Right renal pelvis (tissue), 4 donors: ENCODE data around the gene MARK3. TPM values are rescaled to one million over a fixed set of nuclear protein-coding genes. Genes with fewer than 3 reads are reported as not detected.
A peak's percentile ranks its signal among the peaks of the same experiment; 100 is the strongest.
"Not testable (repeated sequence)": the region's sequence is repeated elsewhere in the genome, so short reads cannot be mapped to it uniquely, and the experiment has no call there.

Source experiments
- DNase-seq, 4 donors: peaks; one replicate each; pipeline ENCODE4 v3.0.0-alpha.2; 2013; ENCODE audit warnings: low read depth in 4 of 4, low spot score in 3 of 4, missing footprints in 1 of 4
- polyA plus RNA-seq, 4 donors: library from polyadenylated mRNA; unstranded; fragments of 120-200 nt; gene quantifications; one replicate each; pipeline ENCODE4 v1.2.1, GENCODE V29; 2013; ENCODE audit not compliant: insufficient read length in 4 of 4

MARK3 gene
- polyA plus RNA-seq, 4 donors = 80.8 to 104 (median 84.7) TPM

DNA sequence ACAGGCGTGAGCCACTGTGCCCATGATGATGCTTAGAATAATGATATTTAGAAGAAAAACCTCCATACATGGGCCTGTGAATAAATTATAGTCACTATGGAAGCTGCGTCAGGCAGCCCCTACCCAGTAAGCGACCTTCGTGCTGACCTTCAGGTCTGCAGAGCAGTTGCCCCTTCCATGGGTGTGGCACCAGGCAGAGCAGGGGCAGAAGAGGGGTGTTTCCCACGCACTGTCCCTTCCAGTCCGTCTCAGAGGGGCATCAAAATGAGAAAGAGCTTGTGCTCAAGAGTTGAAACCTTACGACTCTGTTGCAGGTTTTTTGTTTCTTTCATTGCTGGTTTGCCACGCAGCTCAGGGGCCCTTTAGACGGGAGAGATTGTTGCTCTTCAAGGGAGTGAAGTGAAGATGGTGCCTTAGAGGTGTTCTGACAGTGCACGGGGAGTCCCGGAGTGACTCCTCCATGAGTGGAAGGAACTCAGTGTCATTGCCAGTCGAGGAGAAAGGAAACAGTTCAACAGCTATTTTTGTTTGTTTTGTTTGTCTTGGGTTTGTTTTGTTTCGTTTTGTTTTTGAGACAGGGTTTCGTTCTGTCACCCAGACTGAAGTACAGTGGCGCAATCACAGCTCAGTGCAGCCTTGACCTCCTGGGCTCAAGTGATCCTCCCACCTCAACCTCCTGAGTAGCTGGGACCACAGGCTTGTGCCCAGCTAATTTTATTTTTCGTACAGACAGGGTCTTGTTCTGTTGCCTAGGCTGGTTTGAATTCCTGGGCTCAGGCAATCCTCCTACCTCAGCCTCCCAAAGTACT, 123.5 kb downstream of the MARK3 start:
- no peak for DNase-seq

- DNase-seq = no peak
These were observed 124.9 kb downstream of the MARK3 start for GRCh38 chr14:103509864-103510723.

GRCh38 chr14:103510724-103511693, 125.8 kb downstream of the MARK3 start:
- no peak for DNase-seq

DNA sequence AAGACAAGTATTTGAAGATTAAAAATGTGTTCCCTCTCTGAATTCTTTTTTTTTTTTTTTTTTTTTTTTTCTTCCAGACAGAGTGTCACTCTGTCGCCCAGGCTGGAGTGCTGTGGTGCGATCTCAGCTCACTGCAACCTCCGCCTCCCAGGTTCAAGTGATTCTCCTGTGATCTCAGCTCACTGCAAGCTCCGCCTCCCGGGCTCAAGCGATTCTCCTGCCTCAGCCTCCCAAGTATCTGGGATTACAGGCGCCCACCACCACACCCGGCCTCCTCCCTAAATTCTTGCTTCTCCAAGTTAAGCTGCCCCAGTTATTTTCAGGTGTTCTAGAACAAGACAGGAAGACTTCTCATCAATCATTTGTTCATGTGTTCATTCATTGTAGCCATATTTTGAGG, 127.0 kb downstream of the MARK3 start:
- DNase-seq = not testable (repeated sequence)

- DNase-seq = no peak
These were observed 127.7 kb downstream of the MARK3 start for GRCh38 chr14:103512701-103513611.

DNA sequence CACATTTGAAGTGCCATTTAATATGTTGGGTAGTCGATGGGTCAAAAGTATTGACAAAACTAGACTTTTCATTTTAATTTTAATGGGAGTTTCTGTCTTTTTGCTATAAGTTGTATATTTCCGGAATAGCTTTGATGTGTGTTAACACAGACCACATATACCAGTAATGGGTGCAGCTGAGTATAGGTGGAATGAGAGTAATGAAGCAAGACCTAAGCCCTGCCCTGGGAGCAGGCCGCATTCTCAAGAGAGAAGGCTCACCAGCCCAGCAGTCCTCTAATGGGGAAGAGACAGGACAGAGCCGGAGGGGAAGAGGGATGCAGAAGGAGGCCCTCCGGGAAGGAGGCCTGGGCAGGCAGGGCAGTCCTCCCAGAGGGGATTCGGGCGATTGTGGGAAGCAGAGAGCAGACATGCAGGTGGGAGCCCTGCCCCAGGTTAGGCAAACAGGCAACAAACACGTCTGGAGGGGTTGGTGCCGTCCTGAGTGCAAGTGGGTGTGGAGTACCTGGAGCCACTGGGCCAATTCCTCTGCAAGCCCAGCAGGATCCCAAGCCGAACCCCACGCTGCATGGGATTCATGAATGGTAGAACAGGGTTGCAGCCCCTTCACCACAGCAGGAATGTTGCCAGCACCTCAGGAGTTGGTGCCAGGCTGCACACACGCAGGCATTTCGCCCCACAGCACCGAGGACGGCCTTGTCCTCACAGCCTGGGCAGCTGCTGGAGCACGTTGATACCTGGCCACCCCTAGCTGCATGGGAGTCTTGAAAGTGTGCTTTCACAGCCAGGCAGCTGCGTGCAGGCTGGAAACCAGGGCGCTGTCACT, 129.6 kb downstream of the MARK3 start:
- DNase-seq = no peak

DNA sequence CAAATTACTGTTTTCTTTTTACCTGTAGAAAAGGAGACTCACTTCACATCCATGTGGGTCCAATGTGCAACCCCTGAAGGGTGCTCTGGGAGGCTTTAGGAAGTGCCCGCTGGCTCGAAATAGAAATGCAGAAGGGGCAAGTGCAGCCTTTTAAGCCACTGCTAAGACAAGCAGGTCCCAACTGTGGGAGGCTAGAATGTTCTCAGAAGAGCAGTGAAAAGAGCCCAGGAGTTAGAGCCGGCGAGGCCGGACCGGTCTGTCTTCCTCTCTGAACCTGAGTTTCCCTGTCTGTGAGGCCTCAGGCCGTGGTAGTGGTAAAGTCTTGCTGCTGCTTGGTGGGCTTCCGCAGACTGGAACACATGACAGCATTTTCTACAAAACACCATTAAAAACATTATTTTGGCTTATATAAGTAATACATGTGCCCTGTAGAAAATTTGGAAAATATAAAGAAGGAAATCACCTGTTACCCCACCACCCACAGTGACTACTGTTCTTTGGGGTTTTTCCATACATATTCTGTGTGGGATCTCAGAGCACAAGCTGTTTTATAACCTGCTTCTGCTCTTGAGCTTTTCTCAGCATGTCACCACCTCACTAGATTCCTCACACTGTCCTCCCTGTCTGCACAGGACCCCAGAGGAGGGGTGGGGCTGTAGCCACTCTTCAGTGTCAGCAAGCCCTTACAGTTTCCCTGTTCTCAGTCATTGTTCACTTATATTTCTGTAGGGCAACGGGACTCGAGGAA, 131.4 kb downstream of the MARK3 start:
- no peak for DNase-seq

- DNase-seq = no peak
These were observed 132.0 kb downstream of the MARK3 start for GRCh38 chr14:103517174-103517566.

- no peak for DNase-seq
These were observed 132.7 kb downstream of the MARK3 start for GRCh38 chr14:103517721-103518421.

- no peak for DNase-seq
These were observed 133.3 kb downstream of the MARK3 start for GRCh38 chr14:103518422-103519042.

DNA sequence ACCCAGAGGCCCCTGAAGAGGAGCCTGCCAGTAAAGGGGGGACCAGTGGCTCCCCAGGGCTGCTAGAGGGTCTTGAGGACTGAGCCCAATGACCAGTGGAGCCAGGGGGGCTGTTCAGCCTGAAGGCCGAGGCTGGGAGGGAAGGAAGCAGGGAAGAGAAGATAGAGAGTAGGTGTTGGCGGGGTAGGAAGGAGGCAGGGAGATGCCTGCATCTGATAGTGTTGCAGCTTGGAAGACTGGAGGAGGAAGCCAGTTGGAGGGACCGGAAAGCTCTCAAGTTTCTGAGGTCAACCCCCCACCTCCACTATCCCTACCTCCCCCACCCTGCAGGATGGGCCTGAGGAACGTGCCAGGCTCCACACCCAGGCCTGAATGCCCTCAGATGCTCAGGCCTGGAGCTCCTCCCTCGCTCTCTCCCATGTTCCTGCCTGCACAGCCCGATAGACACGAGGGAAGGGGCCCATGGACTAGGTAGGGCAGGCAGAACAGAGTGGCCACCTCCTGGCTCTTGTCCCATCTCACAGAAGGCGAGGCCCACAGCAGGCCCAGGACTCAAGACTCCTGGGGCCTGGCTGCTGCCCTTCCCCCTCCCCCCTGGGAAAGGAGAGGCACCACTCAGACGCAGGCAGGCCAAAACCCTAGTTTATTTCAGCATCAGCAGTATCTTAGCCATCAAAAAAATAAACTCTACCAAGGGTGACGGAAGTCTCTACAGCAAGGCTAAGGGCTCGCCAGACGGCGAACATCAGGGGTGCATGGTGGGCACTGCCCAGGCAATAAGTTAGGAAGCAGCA, 134.0 kb downstream of the MARK3 start:
- no peak for DNase-seq

DNA sequence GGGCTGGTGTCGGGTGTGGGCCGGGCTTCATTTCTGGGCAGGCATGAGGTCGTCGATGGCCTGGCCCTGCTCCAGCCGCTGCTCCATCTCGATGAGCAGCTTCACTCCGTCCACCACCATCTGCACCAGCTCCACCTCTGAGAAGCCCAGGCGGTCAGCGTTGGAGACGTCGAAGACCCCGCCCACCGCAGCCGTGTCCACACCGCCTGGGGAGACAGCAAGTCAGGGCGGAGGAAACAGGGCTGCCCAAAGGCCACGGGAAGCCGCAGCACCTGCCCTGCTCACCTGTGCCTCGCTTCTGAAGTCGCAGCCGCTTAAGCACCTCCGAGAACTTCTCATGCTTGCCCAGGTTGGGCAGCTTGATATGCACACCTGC, 134.6 kb downstream of the MARK3 start:
- no peak for DNase-seq

- no peak for DNase-seq
These were observed 135.0 kb downstream of the MARK3 start for GRCh38 chr14:103520269-103520656.

GRCh38 chr14:103520657-103521437, 135.6 kb downstream of the MARK3 start:
- peak in 2 of 4 donors; percentile 57 to 62 for DNase-seq

GRCh38 chr14:103521438-103521950, 136.3 kb downstream of the MARK3 start:
- DNase-seq = no peak
